Islet precursor cell (in vitro differentiated cells): ENCODE results near the gene POU2AF3.
"Not testable (repeated sequence)": the region's sequence is repeated elsewhere in the genome, so short reads cannot be mapped to it uniquely, and the experiment has no call there.

Experiments
- DNase-seq: peaks from one replicate; pipeline ENCODE4 v3.0.0-alpha.2; 2018

The POU2AF3 gene

GRCh38 chr11:111298413-111299100, at the start of gene POU2AF3:
POU2AF3 (plus strand) TSS chr11:111298546; CDS start chr11:111298582, 36 bp downstream.
- no peak for DNase-seq

GRCh38 chr11:111250936-111251335, 47.4 kb upstream of the POU2AF3 start:
- DNase-seq: no peak

- DNase-seq: no peak
Observed at GRCh38 chr11:111253131-111253530, 45.2 kb upstream of the POU2AF3 start.

- no peak for DNase-seq
Observed at GRCh38 chr11:111253630-111254029, 44.7 kb upstream of the POU2AF3 start.

GRCh38 chr11:111258046-111258445, 40.3 kb upstream of the POU2AF3 start:
- DNase-seq: no peak

- DNase-seq: no peak
Observed at GRCh38 chr11:111259896-111260295, 38.5 kb upstream of the POU2AF3 start.

- DNase-seq: no peak
Observed at GRCh38 chr11:111260811-111261210, 37.5 kb upstream of the POU2AF3 start.

GRCh38 chr11:111264646-111265045, 33.7 kb upstream of the POU2AF3 start:
- DNase-seq: no peak

GRCh38 chr11:111265421-111265820, 32.9 kb upstream of the POU2AF3 start:
- DNase-seq: no peak

GRCh38 chr11:111268303-111268702, 30.0 kb upstream of the POU2AF3 start:
- DNase-seq: not testable (repeated sequence)

GRCh38 chr11:111269146-111269868, 29.0 kb upstream of the POU2AF3 start:
- no peak for DNase-seq

- no peak for DNase-seq
Observed at GRCh38 chr11:111272420-111272819, 25.9 kb upstream of the POU2AF3 start.

- no peak for DNase-seq
Observed at GRCh38 chr11:111282562-111283075, 15.7 kb upstream of the POU2AF3 start.

GRCh38 chr11:111283945-111284481, 14.3 kb upstream of the POU2AF3 start:
- peak; percentile 50 for DNase-seq

GRCh38 chr11:111285189-111286091, 12.9 kb upstream of the POU2AF3 start:
- DNase-seq: no peak

- DNase-seq: no peak
Observed at GRCh38 chr11:111291764-111292163, 6.6 kb upstream of the POU2AF3 start.

- not testable (repeated sequence) for DNase-seq
Observed at GRCh38 chr11:111292408-111292807, 5.9 kb upstream of the POU2AF3 start.

- DNase-seq: no peak
Observed at GRCh38 chr11:111296196-111296595, 2.1 kb upstream of the POU2AF3 start.

GRCh38 chr11:111297696-111298095, 650 bp upstream of the POU2AF3 start:
- DNase-seq: no peak

GRCh38 chr11:111299101-111300026, 1.0 kb downstream of the POU2AF3 start:
- peak; percentile 76 for DNase-seq

GRCh38 chr11:111300569-111300968, 2.2 kb downstream of the POU2AF3 start:
- DNase-seq: no peak
